HPDE6-E6E7 (cell line): ENCODE results near the gene USF3.
A peak's percentile ranks its signal among the peaks of the same experiment; 100 is the strongest.
"Not testable (repeated sequence)": the region's sequence is repeated elsewhere in the genome, so short reads cannot be mapped to it uniquely, and the experiment has no call there.

Source experiments
- DNase-seq: peaks from one replicate; pipeline ENCODE4 v3.0.0; 2011; ENCODE audit warnings: missing footprints; ENCODE audit errors: extremely low spot score

The USF3 gene

DNA sequence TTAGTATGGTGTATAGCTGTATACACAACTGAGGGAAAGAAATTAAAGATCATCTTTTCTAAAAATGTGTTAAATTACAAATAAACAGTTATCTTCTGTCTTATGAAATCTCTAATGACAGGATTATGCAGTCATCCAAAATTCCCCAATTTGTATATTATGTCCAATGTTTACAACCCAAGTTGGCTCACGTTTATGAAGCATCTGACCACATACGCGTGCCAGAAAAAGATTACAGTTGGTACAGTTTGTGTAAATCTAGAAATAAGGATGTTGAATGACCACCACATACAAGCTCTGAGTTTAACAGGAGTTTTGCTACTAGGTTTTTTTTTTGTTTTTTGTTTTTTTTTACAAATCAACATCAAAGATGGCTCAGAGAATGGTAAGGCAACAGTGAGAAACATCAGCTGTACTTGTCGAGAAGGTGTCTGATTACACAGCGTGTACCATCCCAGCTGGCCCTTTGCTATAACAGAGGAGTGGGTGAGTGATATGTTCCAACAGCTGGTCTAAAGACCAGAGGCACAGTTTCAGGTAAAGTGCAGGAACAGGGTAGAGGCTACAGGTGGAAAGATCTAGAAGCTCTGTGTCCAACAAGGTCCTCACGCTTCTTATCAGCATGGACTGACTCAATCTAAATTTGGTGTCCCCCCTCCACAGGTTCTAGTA lies 47.1 kb downstream of the USF3 start:
- no peak for DNase-seq

- no peak for DNase-seq
Measured at GRCh38 chr3:113648524-113648923, 47.9 kb downstream of the USF3 start.

DNA sequence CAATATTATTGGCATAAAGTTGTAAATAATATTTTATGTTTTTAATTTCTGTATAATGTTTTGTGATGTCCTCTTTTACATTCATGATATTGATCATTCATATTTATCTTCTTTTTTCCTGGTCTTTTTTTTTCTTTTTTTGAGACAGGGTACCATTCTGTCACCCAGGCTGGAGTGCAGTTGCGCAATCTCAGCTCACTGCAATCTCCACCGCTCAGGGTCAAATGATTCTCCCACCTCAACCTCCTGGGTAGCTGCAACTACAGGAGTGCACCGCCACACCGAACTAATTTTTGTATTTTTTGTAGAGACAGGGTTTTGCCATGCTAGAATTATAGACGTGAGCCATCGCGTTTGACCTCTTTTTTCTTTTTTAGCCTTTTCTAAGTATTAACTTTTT lies 52.9 kb downstream of the USF3 start:
- no peak for DNase-seq

- DNase-seq, result no peak
Measured at GRCh38 chr3:113638910-113639309, 57.5 kb downstream of the USF3 start.

DNA sequence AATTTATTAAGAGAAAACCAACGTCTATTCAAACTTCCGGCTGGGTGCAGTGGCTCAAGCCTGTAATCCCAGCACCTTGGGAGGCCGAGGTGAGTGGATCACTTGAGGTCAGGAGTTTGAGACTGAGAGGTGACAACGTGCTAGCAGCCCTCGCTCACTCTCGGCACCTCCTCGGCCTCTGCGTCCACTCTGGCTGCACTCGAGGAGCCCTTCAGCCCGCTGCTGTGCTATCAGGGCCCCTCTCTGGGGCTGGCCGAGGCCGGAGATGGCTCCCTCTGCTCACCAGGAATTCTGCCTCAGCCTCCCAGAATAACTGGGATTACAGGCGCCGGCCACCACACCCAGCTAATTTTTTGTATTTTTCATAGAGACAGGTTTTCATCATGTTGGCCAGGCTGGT lies 58.7 kb downstream of the USF3 start:
- DNase-seq, result no peak

GRCh38 chr3:113636034-113636433 lies 60.4 kb downstream of the USF3 start:
- not testable (repeated sequence) for DNase-seq

DNA sequence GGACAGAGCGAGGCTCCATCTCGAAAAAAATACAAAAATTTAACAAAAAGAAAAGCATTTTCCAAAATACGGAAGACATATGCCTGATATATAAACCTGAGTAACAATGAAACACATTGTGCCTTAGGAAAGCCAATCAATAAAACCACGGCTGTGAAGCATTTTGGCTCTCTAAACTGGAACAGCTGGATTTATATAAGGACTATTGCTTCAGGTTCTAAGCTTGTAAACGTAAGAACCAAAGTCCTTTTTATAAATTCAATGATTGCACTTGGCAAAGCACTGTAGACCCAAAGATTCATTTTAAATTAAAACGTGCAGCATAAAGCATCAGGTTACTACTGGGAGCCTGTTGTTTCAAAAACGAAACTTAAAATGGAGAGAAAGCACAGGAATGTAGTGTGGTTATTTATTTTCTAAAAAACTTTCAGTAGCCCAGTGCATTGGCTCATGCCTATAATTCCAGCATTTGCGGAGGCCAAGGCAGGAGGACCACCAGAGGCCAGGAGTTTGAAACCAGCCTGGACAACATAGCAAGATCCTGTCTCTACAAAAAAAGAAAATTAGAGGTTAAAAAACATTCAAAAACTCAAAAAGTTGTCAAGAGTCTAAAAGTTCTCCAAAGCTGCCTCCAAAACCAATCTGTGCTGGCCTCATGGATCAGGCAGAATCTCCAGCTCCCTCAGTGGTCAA lies 61.5 kb downstream of the USF3 start:
- DNase-seq, result no peak

DNA sequence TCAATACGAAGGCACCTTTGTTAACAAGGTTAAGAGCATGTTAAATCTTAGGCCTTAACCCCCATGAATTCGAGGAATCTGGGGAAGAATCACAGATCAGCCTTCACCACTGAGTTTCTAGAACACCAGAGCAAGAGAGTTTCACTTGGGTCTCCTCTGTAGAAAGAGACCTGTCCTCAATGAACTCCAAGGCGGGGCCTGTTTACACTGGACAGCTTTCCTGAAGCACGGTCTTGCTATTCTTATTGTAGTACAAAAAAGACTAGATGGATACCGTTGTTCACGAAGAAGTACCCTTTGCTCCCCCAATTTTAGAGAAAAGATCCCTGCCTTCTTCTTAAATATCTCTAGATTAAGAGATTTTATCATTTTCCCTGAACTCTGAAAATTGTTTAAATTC lies 64.9 kb downstream of the USF3 start:
- DNase-seq, result no peak

DNA sequence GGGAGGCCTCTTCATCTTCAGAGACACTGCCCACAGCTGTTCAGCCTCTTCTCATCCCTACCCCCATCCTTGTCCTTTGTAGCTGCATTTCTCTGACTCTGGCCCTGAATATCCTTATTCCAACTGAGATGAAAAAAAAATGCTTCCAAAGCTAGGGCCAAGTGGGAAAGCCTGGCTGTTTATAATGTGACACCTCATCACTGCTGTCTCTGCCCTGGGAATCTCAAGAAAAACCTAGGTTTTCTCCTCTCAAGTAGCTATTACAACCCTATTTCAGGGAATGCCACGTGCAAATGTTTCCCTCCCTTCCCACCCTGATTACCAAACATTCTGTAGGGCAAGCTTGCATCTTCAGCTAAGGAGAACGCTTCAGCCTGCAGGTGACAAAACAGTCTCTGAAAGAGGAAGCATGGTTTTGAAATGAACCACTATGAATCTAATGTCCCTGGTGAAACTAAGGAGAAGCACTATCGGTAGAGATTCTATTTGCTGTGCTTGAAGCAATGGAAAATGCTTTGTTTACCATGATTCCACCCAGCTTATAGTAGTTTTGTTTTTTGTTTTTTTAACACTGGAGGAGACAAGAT lies 65.4 kb downstream of the USF3 start:
- no peak for DNase-seq

GRCh38 chr3:113629584-113630421 lies 66.6 kb downstream of the USF3 start:
- DNase-seq, result no peak

DNA sequence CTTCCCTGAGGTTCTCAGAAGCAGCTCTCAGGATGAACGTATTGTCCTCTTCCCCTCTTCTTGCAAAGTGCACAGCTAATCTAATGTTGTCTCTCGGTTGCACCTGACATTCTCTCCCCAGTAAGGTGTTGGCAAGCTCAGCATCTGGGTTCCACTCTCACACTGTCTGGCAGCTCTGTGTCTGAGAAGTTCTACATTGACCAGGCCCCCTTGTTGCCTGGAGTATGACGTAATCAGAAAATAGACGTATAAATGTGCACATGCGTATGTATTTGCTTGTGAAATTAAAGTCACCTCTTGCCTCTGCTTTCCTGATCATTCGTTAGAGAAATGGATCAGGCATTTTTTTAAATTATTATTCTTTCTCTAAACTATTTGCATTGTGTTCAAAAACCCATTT lies 67.7 kb downstream of the USF3 start:
- DNase-seq, result no peak

DNA sequence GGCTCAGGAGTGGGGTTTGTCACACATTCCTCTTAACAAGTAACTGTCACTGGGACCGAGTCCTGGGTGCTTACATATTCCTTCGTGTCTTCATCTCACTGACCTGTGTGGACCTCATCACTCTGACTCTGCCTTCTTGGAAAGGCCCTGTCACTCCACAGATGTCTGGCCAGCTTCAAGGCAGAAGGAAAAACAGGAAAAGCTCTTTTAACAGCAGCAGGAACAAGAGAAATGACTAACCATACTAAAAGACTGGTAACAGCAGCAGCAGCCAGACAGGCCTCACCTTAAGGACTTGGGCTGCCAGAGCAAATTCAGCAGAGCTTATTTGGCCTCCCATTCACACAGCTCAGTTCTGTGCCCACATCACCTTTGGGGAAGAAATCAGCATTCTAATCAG lies 68.1 kb downstream of the USF3 start:
- no peak for DNase-seq

GRCh38 chr3:113626503-113627371 lies 69.7 kb downstream of the USF3 start:
- peak; percentile 56 for DNase-seq

DNA sequence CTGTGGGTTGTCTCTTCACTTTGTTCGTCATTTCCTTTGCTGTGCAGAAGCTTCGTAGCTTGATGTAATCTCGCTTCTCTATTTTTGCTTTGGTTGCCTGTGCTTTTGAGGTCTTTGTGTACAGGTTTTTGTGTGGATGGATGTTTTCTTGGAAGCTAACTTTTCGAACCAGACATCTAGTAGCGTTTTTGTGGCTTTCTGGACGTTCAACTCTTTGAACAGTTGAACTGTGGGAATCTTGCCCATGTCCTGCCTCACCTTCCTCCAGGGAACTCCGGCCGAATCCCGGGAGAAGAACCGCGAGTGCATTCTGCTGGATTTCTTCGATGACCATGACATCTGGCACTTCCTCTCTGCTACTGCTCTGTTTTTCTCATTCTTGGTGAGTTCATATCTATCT lies 70.6 kb downstream of the USF3 start:
- no peak for DNase-seq

GRCh38 chr3:113623811-113624210 lies 72.6 kb downstream of the USF3 start:
- no peak for DNase-seq

DNA sequence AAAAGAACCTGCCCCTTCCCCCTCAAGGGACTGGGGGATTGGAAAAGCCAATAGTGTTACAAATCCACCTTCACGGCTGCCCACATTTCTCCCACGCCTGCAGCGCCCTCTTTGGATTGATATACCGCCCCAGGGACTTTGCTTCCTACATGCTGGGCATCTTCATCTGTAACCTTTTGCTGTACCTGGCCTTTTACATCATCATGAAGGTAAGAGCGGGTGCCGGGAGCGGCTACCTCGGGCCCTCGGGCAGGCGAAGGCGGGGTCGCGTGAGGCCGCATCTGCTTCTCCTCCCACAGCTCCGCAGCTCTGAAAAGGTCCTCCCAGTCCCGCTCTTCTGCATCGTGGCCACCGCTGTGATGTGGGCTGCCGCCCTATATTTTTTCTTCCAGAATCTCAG lies 73.1 kb downstream of the USF3 start:
- no peak for DNase-seq

DNA sequence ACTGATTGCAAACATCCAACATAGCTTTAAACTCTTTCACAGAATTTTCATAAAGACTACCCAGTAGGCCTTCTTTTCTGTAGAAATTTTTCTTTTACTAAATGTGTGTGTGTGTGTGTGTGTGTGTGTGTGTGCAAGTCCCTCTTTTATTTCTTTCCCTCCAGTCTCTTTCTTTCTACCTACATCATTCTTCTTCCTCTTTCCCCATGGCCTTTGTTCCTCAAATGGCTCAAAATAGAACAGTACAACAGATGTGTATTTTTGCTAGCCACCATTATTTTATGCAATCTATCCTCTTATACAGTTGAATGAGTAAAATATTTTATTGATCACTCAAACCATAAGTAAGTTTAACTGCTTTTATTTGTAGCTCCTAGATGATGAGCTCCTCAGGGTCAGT lies 76.4 kb downstream of the USF3 start:
- no peak for DNase-seq

DNA sequence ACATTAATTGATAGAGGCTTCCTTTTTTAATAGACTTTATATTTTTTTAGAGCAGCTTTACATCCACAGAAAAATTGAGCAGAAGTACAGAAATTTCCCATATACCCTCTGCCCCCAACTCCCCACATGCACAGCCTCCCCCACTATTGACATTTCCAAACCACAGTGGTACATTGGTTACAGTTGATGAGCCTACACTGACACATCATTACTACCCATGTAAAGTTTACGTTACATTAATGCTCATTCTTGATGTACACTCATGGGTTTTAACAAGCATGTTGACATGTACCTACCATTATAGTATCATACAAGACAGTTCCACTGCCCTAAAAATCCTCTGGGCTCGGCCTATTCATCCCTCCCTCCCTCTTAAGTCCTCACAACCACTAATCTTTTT lies 78.7 kb downstream of the USF3 start:
- DNase-seq, result no peak

GRCh38 chr3:113615976-113616375 lies 80.5 kb downstream of the USF3 start:
- DNase-seq, result no peak

GRCh38 chr3:113614402-113614801 lies 82.0 kb downstream of the USF3 start:
- no peak for DNase-seq

DNA sequence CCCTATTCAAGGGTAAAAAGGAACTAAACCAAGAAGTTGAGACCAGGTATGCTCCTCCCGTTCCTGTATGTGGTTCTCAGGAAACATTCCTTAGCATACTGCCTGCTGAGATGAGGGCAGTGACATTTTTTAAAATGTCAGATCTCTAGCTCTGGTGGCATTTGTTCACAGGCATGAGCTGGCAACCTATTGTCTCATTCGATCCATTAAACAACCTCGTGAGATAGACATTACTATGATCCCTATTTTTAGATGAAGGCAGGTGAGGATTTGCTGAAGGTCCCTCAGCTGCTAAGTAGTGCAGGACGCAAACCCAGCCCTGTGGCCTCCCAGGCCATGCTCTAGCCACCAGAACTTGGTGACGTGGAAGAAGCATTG lies 89.2 kb downstream of the USF3 start:
- no peak for DNase-seq
